HepG2 (cell line): ENCODE measurements around the gene TEX14. TPM values are rescaled to one million over a fixed set of nuclear protein-coding genes. Genes with fewer than 3 reads are reported as not detected.
A peak's percentile ranks its signal among the peaks of the same experiment; 100 is the strongest.

Experiments
- AGO1 ChIP-seq: fragments of 200-400 bp; formaldehyde crosslinking; IDR thresholded peaks from 2 replicates; pipeline ENCODE4 v1.6.1; 2017; ENCODE audit warnings: mild to moderate bottlenecking, low read depth, low read length, moderate library complexity; ENCODE audit not compliant: poor library complexity, severe bottlenecking
- BORCS8-MEF2B ChIP-seq: sonication (generic); formaldehyde crosslinking; IDR thresholded peaks from 2 replicates; pipeline ENCODE4 v1.8.0; 2022; ENCODE audit warnings: mild to moderate bottlenecking, missing genetic modification reagents
- DR1 ChIP-seq: sonication (generic); formaldehyde crosslinking; IDR thresholded peaks from 2 replicates; pipeline ENCODE4 v1.8.0; 2021; ENCODE audit warnings: mild to moderate bottlenecking, missing genetic modification reagents, inconsistent platforms
- ETV5 ChIP-seq: IDR thresholded peaks from 2 replicates; pipeline ENCODE4 v1.6.1; 2018; ENCODE audit warnings: missing biosample characterization, missing genetic modification reagents, inconsistent platforms, borderline replicate concordance
- FOXA1 ChIP-seq, 2 experiments: fragments of 450-650 bp in 1 of 2; sonication (generic) in 1 of 2; formaldehyde crosslinking in 1 of 2; IDR thresholded peaks; 2 replicates each; pipeline versions ENCODE4 v1.4.0 to v1.6.1; 2016 to 2020; ENCODE audit warnings: missing genetic modification reagents in 1 of 2
- FOXA3 ChIP-seq: IDR thresholded peaks from 2 replicates; pipeline ENCODE4 v1.6.1; 2016; ENCODE audit warnings: missing genetic modification reagents, missing compliant biosample characterization
- MAFK ChIP-seq, 2 experiments: IDR thresholded peaks in 1 of 2; conservative IDR thresholded peaks in 1 of 2; 2 replicates each; pipeline ENCODE4 v1.6.1; 2011; ENCODE audit warnings: improper control_type of control experiment in 2 of 2, low read length in 2 of 2
- RCOR2 ChIP-seq: IDR thresholded peaks from 2 replicates; pipeline ENCODE4 v1.6.1; 2016; ENCODE audit warnings: missing biosample characterization, missing genetic modification reagents
- SOX13 ChIP-seq, 3 experiments: fragments of 450-650 bp in 1 of 3; sonication (generic) in 1 of 3; formaldehyde crosslinking in 1 of 3; IDR thresholded peaks in 2 of 3; conservative IDR thresholded peaks in 1 of 3; 2 replicates each; pipeline versions ENCODE4 v1.5.0 to v1.6.1; 2016 to 2020; ENCODE audit warnings: antibody characterized with exemption in 1 of 3, mild to moderate bottlenecking in 1 of 3, missing compliant biosample characterization in 1 of 3, missing genetic modification reagents in 1 of 3, moderate library complexity in 1 of 3
- SRSF1 ChIP-seq: fragments of 200-400 bp; formaldehyde crosslinking; optimal IDR thresholded peaks from 2 replicates; pipeline ENCODE3; 2017; ENCODE audit warnings: mild to moderate bottlenecking, low read depth, low read length, moderate library complexity
- TAF1 ChIP-seq: sonication (generic); formaldehyde crosslinking; IDR thresholded peaks from 2 replicates; pipeline ENCODE4 v1.4.0; 2020; ENCODE audit warnings: missing genetic modification reagents
- ZBTB7A ChIP-seq: sonication (generic); formaldehyde crosslinking; IDR thresholded peaks from 2 replicates; pipeline ENCODE4 v1.8.0; 2022; ENCODE audit warnings: mild to moderate bottlenecking, missing genetic modification reagents
- ZFP1 ChIP-seq: IDR thresholded peaks from 2 replicates; pipeline ENCODE4 v1.6.1; 2016
- ZFP62 ChIP-seq: sonication (generic); formaldehyde crosslinking; IDR thresholded peaks from 2 replicates; pipeline ENCODE4 v1.4.0; 2020; ENCODE audit warnings: missing genetic modification reagents
- ZMYM2 ChIP-seq: sonication (generic); formaldehyde crosslinking; IDR thresholded peaks from 2 replicates; pipeline ENCODE4 v1.8.0; 2022; ENCODE audit warnings: mild to moderate bottlenecking, missing genetic modification reagents
- ZNF138 ChIP-seq: sonication (generic); formaldehyde crosslinking; IDR thresholded peaks from 2 replicates; pipeline ENCODE4 v1.5.0; 2020; ENCODE audit warnings: mild to moderate bottlenecking, low read depth, missing genetic modification reagents
- ZNF260 ChIP-seq: sonication (generic); formaldehyde crosslinking; IDR thresholded peaks from 2 replicates; pipeline ENCODE4 v1.4.0; 2020; ENCODE audit warnings: missing genetic modification reagents, low read depth, mild to moderate bottlenecking, borderline replicate concordance
- ZNF30 ChIP-seq: sonication (generic); formaldehyde crosslinking; IDR thresholded peaks from 2 replicates; pipeline ENCODE4 v1.5.0; 2020; ENCODE audit warnings: mild to moderate bottlenecking, missing genetic modification reagents
- ZNF333 ChIP-seq: sonication (generic); formaldehyde crosslinking; IDR thresholded peaks from 2 replicates; pipeline ENCODE4 v1.4.0; 2020; ENCODE audit warnings: mild to moderate bottlenecking, missing genetic modification reagents, borderline replicate concordance
- ZNF484 ChIP-seq: sonication (generic); formaldehyde crosslinking; IDR thresholded peaks from 2 replicates; pipeline ENCODE4 v1.5.1; 2020; ENCODE audit warnings: mild to moderate bottlenecking, low read depth, missing genetic modification reagents, borderline replicate concordance
- ZNF564 ChIP-seq: sonication (generic); formaldehyde crosslinking; IDR thresholded peaks from 2 replicates; pipeline ENCODE4 v1.8.1; 2023; ENCODE audit warnings: mild to moderate bottlenecking, missing genetic modification reagents
- ZNF570 ChIP-seq: sonication (generic); formaldehyde crosslinking; IDR thresholded peaks from 2 replicates; pipeline ENCODE4 v1.4.0; 2020; ENCODE audit warnings: mild to moderate bottlenecking, missing genetic modification reagents, borderline replicate concordance
- polyA plus RNA-seq, 8 experiments: library from polyadenylated mRNA; depleted of rRNA in 3 of 8; stranded (reverse) in 7 of 8; unstranded in 1 of 8; fragments of >200 nt; fragmentation: Illumina TruSeq in 4 of 8; extraction: Trizol in 4 of 8; gene quantifications; 2 replicates each; pipeline versions ENCODE4 v1.2.1 to v1.2.3, GENCODE V29; 2011 to 2016; ENCODE audit warnings: low read depth in 4 of 8, missing spikeins in 1 of 8, mixed read lengths in 1 of 8; ENCODE audit not compliant: insufficient read depth in 1 of 8
- total RNA-seq, 5 experiments: library from RNA; depleted of rRNA; stranded (reverse); fragments of >200 nt; fragmentation: Illumina TruSeq; extraction: Trizol; gene quantifications; 2 replicates each; pipeline ENCODE4 v1.2.3, GENCODE V29; 2016; ENCODE audit warnings: low read depth in 1 of 5
- TF ChIP-seq, protein P1 (sequence below): IDR thresholded peaks from 2 replicates; pipeline ENCODE4 v1.4.0; 2020; ENCODE audit warnings: mild to moderate bottlenecking, missing genetic modification reagents
- TF ChIP-seq, protein P2 (sequence below): IDR thresholded peaks from 2 replicates; pipeline ENCODE4 v1.6.1; 2016; ENCODE audit warnings: low read depth, control low read depth

Gene TEX14
- total and polyA plus RNA-seq, 2 of the 13 experiments (the other 11 are each of a cell fraction or from before 2014, with no cell fraction given) = 0.04 to 0.07 TPM

DNA sequence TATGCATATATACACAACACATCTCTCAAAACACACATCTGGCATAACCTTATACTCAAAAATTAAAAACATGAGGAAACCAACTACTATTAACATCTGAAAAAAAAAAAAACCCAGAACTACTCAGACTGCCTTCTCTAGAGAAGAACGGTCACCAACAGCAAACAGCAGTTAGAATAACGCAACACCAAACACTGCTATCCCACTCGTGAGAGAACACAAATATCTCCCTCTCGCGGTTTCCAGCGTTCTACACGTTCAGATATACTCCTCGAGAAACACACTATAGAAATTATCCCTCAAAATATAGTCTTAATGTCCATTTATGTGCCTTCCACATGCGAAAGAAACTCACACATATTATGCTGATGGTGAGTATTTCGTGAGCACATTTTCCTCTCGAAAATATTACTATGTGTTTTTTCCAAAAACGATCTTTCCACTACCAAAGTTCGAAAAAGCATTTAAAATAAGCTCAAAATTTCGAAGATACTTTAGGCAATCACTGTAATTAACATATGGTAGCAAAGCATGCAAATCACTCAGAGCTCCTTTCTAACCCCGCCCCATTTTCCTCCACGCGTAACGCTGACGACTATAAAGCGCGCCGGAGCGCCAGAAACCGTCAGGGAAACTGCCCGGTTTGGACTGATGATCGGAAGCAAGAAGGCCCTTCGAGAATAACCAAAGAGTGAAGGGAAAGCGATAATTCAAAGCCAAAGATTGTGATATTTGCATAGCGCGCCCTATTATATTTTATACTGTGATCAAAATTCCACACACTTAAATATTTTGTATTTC is 60.1 kb downstream of the TEX14 start (continued):
- TF ChIP-seq SRSF1 (no peak), ZNF30 (peak; percentile 22; the same call in 1 of the 2 replicates), ZFP1 (CRISPR knock-in tag) (peak; percentile 72; the same call in 1 of the 2 replicates), MAFK (conservative IDR thresholded peaks at IDR 0.05 in 1 of 2, IDR thresholded peaks at IDR 0.05 in 1 of 2; ENCODE audit: low read length in 2 of 2) (peak; percentile 95 to 99), ZNF333 (CRISPR knock-in tag) (no peak; the same call in 1 of the 2 replicates), ZNF484 (CRISPR knock-in tag) (no peak), SOX13 (IDR thresholded peaks at IDR 0.05) (peak; percentile 99), SOX13 (CRISPR knock-in tag; conservative IDR thresholded peaks at IDR 0.05 in 1 of 2, IDR thresholded peaks at IDR 0.05 in 1 of 2) (peak; percentile 67 to 100; a peak in 3 of 4 replicates), TAF1 (CRISPR knock-in tag) (peak; percentile 62; the same call in 1 of the 2 replicates), ZNF570 (peak; percentile 72; the same call in 1 of the 2 replicates), BORCS8-MEF2B (peak; percentile 58; the same call in 1 of the 2 replicates), RCOR2 (peak; percentile 79; the same call in 1 of the 2 replicates), ZNF564 (CRISPR knock-in tag) (0 out of 2 replicates have a peak, but pooled peaks have one; percentile 61), FOXA1 (IDR thresholded peaks at IDR 0.05) (no peak), FOXA1 (CRISPR knock-in tag; IDR thresholded peaks at IDR 0.05) (peak; percentile 70), ZFP62 (CRISPR knock-in tag) (no peak; the same call in 1 of the 2 replicates), ZMYM2 (CRISPR knock-in tag) (peak; percentile 81), ZNF260 (CRISPR knock-in tag) (0 out of 2 replicates have a peak, but pooled peaks have one; percentile 56), ZNF138 (CRISPR knock-in tag) (no peak), FOXA3 (peak; percentile 85), ZBTB7A (no peak), ETV5 (CRISPR knock-in tag) (peak; percentile 71; the same call in 1 of the 2 replicates), AGO1 (no peak), DR1 (CRISPR knock-in tag) (peak; percentile 96)
- TF ChIP-seq, protein P1, sequence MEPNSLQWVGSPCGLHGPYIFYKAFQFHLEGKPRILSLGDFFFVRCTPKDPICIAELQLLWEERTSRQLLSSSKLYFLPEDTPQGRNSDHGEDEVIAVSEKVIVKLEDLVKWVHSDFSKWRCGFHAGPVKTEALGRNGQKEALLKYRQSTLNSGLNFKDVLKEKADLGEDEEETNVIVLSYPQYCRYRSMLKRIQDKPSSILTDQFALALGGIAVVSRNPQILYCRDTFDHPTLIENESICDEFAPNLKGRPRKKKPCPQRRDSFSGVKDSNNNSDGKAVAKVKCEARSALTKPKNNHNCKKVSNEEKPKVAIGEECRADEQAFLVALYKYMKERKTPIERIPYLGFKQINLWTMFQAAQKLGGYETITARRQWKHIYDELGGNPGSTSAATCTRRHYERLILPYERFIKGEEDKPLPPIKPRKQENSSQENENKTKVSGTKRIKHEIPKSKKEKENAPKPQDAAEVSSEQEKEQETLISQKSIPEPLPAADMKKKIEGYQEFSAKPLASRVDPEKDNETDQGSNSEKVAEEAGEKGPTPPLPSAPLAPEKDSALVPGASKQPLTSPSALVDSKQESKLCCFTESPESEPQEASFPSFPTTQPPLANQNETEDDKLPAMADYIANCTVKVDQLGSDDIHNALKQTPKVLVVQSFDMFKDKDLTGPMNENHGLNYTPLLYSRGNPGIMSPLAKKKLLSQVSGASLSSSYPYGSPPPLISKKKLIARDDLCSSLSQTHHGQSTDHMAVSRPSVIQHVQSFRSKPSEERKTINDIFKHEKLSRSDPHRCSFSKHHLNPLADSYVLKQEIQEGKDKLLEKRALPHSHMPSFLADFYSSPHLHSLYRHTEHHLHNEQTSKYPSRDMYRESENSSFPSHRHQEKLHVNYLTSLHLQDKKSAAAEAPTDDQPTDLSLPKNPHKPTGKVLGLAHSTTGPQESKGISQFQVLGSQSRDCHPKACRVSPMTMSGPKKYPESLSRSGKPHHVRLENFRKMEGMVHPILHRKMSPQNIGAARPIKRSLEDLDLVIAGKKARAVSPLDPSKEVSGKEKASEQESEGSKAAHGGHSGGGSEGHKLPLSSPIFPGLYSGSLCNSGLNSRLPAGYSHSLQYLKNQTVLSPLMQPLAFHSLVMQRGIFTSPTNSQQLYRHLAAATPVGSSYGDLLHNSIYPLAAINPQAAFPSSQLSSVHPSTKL (CRISPR knock-in tag) = peak; percentile 91
- TF ChIP-seq, protein P2, sequence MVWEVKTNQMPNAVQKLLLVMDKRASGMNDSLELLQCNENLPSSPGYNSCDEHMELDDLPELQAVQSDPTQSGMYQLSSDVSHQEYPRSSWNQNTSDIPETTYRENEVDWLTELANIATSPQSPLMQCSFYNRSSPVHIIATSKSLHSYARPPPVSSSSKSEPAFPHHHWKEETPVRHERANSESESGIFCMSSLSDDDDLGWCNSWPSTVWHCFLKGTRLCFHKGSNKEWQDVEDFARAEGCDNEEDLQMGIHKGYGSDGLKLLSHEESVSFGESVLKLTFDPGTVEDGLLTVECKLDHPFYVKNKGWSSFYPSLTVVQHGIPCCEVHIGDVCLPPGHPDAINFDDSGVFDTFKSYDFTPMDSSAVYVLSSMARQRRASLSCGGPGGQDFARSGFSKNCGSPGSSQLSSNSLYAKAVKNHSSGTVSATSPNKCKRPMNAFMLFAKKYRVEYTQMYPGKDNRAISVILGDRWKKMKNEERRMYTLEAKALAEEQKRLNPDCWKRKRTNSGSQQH (CRISPR knock-in tag) = 0 out of 2 replicates have a peak, but pooled peaks have one; percentile 20
